NCI-H2107 (cell line): Measurements from ENCODE around the gene ACY1.

Experiments used
- DNase-seq: peaks from one replicate; lab custom pipeline; 2025; lab: John Stamatoyannopoulos, UW

Gene ACY1

GRCh38 chr3:51945926-51946705, 37.2 kb upstream of the ACY1 start:
- no peak for DNase-seq

DNA sequence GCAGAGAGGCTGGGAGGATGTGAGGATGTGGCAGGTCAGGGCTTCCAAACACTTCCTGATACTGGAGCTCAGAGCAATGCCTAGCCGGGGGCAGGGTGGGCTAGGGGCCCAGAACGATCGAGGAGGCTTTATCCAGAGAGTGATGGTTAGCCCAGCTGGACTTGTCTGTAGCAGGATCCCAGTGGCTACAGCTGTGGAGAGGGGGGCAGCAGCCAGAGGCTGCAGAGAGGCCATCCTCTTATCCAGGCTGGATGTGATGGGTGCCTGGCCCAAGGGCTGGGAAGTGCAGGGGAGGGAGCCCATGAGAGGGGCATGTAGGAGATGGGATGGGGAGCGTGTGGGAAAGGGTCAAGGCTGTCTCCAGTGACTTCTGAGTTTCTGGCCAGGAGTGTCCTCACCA, 36.5 kb upstream of the ACY1 start:
- DNase-seq, result no peak

DNA sequence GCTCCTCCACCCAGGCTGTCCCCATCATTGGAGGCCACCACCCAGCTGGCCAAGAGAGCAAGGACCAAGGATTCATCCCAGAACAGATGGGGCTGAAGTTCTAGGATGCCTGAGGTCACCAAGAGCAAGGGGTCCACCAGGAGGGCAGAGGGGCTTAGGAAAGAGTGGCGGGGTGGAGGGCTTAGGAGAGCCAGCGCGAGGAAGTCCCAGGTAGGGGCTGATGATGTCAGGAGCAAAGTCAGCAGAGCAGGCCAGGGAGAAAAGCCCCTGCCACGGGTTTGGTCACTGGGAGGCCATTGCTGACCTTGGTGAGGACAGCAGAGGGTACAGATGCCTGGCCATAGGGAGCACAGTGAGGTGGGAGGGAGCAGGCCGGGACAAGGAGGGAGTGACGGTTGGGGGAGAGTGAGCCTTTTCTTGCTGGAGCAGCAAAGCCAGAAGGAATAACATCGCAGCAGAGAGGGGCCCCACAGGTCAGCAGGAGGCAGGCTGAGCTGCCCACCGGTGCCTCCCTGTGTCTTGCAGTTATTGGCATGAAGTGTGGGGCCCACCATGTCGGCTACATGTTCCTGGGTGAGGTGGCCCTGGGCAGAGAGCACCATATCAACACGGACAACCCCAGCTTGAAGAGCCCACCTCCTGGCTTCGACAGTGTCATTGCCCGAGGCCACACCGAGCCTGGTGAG, 36.0 kb upstream of the ACY1 start:
- DNase-seq, result no peak

- no peak for DNase-seq
Observed at GRCh38 chr3:51948016-51948580, 35.2 kb upstream of the ACY1 start.

DNA sequence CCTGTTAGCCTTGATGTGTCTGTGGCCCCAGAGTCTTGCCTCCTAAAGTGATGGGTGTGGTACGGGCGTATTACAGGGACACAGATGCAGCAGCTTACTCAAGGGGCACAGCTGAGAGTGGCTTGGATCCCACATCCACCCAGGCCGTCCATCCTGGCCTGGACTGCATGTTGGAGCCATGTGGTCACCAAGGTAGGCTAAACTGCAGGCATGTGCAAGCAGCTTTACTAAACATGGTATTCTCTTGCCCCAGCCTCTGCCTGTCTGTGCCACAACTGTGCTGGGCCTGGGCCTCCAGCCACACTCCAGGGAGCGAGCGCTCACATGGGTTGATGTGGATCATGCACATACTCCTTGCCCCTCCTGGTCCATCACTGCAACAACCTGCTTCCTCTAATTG, 34.2 kb upstream of the ACY1 start:
- no peak for DNase-seq

DNA sequence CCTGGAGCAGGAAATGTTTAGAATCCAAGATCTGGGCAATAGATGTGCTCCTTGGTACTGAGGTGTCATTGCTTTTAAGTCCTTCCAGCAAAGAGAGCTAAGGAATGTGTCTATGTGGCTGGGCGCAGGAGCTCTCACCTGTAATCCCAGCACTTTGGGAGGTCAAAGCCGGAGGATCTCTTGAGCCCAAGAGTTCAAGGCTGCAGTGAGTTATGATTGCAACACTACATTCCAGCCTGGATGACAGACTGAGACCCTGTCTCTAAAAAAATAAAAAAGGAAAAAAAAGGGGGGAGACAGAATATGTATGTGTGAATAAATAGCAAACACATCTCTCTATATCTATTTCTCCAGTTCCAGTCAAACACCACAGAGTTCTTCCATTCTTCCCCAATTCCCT, 32.4 kb upstream of the ACY1 start:
- no peak for DNase-seq

DNA sequence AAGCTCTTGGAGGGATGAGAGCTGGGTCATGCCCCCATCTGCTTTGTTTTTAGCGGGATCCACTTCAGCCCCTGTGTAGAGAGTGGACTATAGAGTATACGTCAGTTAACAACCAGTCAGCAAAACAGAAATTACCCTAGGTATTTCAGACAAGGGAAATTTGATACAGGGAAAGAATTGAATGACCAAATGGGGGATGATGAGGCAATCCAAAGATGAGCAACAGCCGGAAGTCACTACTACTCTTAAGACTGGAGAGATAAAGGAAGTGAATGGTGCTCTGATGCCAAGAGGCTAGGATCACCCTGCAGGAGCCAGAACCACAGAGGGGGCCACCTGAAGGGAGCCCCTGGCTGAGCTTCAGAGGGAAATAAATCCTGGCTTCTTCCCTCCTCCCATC, 29.9 kb upstream of the ACY1 start:
- DNase-seq, result no peak

GRCh38 chr3:51954105-51954504, 29.2 kb upstream of the ACY1 start:
- DNase-seq, result no peak

- DNase-seq, result no peak
Observed at GRCh38 chr3:51954713-51955112, 28.6 kb upstream of the ACY1 start.

- DNase-seq, result no peak
Observed at GRCh38 chr3:51955175-51955892, 28.0 kb upstream of the ACY1 start, which contains the start of gene GPR62. TSS of gene GPR62 (plus strand) at chr3:51955381. CDS start at chr3:51955653, 272 bp downstream.

DNA sequence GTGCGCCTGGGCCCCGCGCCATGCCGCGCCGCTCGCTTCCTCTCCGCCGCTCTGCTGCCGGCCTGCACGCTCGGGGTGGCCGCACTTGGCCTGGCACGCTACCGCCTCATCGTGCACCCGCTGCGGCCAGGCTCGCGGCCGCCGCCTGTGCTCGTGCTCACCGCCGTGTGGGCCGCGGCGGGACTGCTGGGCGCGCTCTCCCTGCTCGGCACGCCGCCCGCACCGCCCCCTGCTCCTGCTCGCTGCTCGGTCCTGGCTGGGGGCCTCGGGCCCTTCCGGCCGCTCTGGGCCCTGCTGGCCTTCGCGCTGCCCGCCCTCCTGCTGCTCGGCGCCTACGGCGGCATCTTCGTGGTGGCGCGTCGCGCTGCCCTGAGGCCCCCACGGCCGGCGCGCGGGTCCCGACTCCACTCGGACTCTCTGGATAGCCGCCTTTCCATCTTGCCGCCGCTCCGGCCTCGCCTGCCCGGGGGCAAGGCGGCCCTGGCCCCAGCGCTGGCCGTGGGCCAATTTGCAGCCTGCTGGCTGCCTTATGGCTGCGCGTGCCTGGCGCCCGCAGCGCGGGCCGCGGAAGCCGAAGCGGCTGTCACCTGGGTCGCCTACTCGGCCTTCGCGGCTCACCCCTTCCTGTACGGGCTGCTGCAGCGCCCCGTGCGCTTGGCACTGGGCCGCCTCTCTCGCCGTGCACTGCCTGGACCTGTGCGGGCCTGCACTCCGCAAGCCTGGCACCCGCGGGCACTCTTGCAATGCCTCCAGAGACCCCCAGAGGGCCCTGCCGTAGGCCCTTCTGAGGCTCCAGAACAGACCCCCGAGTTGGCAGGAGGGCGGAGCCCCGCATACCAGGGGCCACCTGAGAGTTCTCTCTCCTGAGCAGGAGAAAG, 27.2 kb upstream of the ACY1 start:
- no peak for DNase-seq

DNA sequence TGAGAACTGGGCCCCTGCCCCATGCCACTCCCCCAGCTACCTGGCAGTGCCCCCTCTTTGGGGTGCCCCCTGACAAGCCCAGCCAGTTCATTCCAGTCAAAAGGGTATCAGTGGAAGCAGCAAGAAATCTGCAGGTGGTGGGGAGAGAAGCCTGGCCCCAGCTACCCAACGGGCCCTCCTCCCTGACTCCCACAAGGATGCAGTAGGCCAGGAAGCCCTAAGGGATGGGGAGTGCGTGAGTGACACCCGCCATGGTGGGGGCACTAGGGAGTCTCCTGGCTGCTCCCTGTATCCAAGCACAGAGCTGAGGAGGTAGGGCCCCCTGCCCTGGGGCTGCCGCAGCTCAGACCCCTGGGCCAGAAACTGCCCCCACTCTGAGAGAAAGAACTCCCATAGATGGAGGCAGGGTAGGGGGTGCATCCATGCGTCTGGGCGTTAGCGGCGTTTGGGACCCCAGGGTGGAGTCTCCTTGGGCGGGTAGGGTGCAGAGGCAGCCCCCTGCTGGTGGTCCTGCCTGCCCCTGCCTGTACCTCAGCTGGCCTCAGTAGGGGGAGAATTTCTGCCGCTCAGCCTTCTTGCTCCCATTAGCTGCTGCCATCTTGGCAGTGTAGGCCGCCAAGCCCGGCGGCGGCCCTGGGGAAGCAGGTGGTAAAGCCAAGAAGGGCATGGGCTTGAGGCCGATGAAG, 25.7 kb upstream of the ACY1 start:
- no peak for DNase-seq

GRCh38 chr3:51958603-51959521, 24.5 kb upstream of the ACY1 start:
- DNase-seq, result no peak

DNA sequence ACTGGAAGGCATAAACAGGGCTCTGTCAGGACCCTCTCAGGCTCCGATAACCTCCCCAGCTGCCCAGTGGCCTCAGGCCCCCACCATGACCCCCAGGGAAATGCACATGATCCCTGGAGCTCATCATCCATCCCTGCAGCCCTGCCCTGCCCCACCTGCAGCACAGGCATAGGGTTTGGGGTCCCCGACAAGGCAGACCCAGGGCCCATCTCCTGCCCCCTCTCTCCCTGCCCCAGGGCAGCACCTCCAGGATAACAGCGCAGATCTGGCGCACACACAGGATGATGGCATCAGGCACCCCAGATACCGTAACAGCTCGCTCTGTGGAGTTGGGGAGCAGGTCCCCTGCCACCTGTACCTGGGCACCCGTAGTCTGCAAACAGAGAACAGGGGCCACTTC, 23.7 kb upstream of the ACY1 start:
- DNase-seq, result no peak

- no peak for DNase-seq
Observed at GRCh38 chr3:51960386-51960785, 22.9 kb upstream of the ACY1 start.

GRCh38 chr3:51961011-51961410, 22.3 kb upstream of the ACY1 start:
- no peak for DNase-seq

GRCh38 chr3:51961602-51962569, 21.4 kb upstream of the ACY1 start:
- no peak for DNase-seq

GRCh38 chr3:51962854-51963530, 20.3 kb upstream of the ACY1 start:
- DNase-seq, result no peak
